ENCODE data around the gene PPP1R1A.

GRCh38 chr12:54555670-54556257 lies 32.7 kb downstream of the PPP1R1A start:
- TF ChIP-seq CTCF (IDR thresholded peaks at IDR 0.05; ENCODE audit: low read depth, low read length, poor library complexity, severe bottlenecking), result no peak
- no peak for TF ChIP-seq EZH2phosphoT487 (IDR thresholded peaks at IDR 0.05; ENCODE audit: borderline replicate concordance, low read length)
